ENCODE measurements around the gene FAM171A1.

GRCh38 chr10:15196021-15196834, 174.9 kb downstream of the FAM171A1 start:
- TF ChIP-seq CTCF (IDR thresholded peaks at IDR 0.05): no peak
- TF ChIP-seq EZH2 (IDR thresholded peaks at IDR 0.05): no peak
- no peak for TF ChIP-seq EZH2phosphoT487 (IDR thresholded peaks at IDR 0.05)
